GM21576 (cell line): Measurements from ENCODE around the gene CFAP43.

Source experiments
- ATAC-seq: cut with Tn5 transposase; IDR thresholded peaks from one replicate; pipeline ENCODE4 v1.9.1; 2021; ENCODE audit warnings: mild to moderate bottlenecking, moderate library complexity; ENCODE audit not compliant: unreplicated experiment

The CFAP43 gene

DNA sequence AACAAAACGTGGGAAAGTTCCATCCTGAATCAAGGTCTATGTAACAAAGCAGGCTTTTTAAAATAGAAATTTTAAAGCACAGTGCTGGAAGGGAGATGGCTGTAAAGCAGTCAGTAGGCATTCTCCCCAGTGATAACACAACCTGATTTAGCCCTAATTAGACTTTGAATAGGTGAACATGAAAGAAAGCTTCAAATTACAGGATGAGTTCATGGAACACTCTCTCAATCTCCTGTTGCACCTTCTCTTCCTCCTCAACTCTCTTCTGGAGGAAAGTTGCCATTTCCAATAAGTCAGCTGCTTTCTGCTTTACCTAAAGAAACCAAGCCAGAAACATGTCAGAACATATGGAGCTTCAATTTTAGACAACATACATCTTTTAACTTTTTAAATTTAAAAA lies 90.1 kb downstream of the CFAP43 start:
- ATAC-seq: no peak

DNA sequence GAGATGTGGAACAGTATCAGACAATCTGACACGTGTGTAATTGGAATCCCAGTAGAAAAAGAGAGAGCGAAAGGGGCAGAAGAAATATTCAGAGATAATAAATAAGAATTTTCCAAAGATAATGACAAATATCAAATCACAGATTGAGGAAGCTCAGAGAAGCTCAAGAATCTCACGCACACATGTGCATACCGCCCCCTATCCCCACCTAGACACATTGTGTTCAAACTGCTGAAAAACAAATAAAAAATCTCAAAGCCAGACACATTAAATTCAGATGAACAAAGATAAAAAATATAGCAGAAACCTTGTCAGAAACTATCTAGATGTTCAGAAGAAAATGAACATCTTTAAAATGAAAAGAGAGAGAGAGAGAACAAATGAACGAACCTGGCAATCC lies 92.9 kb downstream of the CFAP43 start:
- no peak for ATAC-seq

DNA sequence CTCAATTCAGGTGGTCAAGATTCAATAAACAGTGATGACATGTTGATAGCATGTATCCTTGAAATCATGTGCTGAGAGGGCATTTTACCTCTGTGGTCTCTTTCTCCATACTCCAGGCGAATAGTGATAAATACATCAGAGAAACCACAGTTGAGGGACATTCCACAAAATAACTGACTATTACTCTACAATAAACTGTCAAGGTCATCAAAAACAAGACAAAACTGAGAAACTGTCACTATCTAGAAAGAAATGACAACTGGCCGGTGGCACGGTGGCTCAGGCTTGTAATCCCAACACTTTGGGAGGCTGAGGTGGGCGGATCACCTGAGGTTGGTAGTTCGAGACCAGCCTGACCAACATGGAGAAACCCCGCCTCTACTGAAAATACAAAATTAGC lies 94.0 kb downstream of the CFAP43 start:
- no peak for ATAC-seq

DNA sequence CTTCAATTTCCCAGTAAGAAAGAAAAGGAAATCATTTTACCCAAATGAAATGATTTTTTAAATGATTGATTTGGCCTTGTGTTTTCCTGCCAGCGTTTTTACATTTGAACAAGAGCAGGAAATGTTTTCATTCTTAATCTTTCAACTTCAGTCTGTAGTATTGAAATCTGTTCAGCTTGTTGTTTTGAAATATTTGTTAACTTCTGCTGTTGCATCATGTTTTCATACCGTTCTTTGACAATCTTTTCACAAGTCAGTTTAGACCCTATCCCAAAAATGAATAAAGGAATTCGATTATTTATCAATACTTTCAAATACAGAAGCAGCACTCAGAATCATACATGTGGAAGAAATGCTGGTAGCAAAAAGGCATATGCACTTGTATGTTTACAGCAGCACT lies 102.1 kb downstream of the CFAP43 start:
- no peak for ATAC-seq

DNA sequence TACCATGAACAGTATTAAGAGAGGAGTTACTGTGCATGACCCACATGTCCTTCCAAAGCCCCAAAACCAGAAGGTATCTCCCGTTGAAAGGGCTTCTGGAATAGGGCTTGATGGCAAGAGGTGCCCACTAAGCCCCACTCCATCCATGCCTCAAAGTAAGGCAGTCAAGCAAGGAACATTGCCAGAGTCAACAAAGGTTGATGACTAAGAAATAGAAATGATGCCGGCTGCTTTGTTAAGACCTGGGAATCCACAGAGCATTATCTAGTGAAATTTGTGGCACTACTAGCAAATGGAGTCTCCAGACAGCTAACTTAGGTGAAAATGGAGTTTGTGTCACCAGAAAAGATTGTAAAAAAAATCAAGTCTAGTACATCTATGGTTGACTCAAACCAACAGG lies 104.0 kb downstream of the CFAP43 start:
- ATAC-seq: no peak

DNA sequence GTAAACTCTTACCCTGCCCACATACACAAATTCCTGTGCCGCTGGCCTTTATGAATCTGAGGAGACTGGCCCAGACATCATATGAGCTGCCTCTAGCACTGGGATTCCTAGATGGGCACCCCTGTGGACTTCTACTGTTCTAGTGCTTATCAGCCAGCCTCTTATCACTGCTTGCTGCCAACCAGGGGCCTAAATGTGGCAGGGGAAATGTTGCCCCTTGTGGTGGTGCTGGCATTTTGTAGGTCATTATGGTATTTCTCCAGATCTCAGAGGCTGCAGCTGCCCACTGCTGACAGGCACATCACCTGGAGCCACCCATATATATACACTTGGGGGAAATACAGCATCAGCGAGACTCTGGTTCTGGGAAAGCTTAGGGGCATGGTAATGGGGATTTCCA lies 104.8 kb downstream of the CFAP43 start:
- peak; percentile 42 for ATAC-seq

DNA sequence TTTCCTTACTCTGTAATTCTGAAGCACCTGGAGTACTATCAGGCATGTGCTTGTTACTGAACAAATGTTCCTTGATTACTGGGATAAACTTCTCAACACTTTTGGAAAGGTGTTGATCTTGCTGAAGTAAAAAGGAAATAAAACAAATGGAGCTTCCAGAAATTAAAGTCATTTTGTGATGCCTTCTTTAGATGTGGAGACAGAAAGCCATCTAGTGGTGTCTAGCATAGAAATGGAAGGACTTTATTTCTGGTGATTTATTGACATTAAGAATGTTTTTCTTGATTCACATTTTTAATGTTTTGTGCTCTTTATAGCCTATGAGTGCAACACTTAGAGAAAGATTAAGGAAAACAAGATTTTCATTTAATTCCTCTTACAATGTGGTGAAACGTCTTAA lies 108.8 kb downstream of the CFAP43 start:
- no peak for ATAC-seq

DNA sequence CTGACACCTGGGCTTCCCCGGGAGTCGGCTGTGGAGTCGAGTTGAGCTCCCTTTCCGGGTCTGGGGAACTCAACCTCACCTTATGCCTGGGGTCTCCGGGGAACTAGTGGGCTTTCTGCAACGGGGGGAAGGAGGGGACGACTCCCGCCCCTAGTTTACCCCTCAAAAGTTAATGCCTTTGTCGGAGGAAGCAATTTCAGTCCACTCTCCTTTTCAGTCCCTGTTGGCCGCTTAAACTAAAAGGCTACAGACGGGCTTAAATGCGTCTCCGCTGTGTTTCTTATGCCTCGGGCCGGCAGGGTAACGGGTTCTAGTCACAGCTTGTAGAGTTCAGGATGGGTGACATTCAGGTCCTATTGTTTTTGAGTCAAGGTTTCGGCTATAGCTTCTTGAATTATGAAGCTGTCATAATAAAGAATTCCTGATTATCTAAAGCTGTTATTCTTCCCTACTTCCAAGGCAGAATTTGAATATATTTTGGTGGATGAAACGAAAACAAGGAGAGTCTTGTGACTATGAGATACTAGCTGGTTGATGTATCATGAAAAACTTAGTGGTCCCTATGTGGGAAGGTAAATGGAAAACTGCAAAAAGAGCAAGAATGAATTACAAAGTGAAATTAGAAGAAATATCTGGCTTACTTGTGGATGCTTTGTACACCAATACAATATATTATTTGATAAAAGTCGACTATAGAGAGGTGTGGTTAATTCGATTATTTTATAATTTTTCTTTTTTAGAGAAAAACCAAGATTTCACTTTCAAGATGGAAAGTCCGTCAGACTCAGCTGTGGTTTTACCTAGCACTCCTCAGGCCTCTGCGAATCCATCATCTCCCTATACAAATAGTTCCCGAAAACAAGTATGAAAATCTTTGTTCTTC lies 109.7 kb downstream of the CFAP43 start:
- peak; percentile 4 for ATAC-seq

DNA sequence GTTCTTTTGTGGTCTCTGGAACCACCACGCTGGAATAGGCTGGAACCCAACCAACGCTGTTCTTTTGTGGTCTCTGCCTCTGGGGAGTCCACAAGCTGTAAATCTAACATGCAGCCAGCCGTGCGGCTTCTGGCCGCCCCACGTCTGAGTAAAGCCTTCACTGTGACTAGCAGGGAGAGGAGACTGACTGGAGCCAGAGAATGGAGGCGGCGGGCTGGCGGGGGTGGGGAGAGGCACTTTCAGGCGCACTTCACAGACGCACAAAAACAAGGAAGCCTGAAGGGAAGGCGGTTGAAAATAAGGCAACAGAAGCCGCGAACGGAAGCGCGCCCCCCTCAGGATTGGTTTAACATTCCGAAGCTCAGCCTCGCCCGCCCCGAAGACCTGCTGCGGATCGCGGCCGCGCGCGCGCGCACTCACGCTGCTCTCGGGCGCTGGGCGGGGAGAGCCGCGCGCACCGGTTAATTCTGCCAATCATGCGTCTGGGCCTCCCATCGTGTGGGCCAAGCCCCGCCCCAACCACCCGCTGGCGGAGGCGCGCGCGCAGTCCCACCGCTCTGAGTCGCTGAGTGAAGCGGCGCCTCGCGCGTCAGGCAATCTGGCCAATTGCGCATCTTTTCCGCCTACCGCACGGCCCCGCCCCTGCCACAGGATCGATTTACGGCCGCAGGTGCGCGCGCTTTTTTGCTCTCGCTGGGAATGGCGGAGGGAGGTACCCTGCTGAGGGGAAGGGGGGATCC lies 110.5 kb downstream of the CFAP43 start, which contains the start of gene SFR1:
TSS of gene SFR1 (plus strand) at position 687 of the 740 bp plus-strand sequence. CDS start at position 700, 13 bp downstream.
- peak; percentile 92 for ATAC-seq

DNA sequence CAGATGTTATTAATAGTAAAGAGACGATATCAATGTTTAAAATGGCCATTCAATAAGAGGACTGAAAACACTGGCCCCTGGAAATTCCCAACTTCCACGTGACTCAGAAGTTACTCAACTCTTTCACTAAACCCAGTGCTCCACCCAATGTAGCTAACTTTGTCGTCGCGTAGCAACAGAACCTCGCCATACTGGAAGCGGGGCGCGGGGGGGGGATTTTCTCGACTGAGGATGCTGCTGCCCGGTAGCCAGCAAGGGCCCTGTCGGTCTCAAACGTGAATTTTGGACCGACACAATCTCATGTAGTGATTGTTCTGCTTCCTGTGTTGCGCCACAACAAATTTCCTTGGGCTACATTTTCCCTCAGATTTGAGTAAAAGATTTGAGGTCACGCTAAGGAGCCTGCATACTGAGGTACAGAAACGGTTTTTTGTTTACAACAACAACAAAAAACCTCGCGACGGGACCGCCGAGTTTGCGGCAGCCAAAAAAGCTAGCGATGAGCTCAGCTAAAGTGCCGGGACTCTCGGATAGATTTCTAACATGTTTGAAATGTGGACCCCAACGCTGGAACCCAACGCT lies 111.2 kb downstream of the CFAP43 start:
- ATAC-seq: peak; percentile 27

DNA sequence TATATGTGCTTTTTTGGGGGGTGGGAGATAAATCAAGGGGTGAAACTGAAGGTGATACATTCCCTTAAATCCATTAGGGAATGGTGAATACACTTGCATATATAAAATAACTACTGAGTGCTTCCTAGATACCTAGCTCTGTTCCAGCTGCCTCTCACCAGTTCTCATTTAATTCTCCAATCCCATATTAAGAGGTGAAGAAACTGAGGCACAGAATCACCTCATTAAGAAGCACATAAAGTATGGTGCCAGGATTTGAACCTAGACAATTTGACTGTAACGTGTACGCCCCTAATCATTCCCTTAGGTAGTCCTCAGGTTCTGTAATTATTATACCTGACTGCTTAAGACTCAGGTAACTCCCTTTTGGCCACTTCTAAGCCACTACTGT lies 111.7 kb downstream of the CFAP43 start:
- no peak for ATAC-seq

DNA sequence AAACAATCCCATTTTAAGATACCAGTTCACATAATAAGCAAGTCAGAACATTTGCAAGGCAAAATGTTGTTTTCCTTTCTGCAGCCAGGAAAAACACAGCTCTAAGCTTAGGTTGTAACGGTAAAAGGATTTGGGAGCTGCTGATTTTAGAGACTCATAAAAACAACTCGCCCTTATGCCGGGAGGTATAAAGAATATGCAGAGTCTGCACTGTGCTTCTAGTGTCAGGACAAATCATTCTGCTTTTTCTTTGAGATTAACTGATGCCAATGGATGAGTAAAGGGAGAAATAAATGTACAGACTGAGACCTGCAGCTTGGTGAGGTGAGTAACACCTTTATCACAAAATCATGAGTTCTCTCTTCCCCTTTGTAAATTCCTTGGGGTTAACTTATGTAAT lies 112.2 kb downstream of the CFAP43 start:
- no peak for ATAC-seq

DNA sequence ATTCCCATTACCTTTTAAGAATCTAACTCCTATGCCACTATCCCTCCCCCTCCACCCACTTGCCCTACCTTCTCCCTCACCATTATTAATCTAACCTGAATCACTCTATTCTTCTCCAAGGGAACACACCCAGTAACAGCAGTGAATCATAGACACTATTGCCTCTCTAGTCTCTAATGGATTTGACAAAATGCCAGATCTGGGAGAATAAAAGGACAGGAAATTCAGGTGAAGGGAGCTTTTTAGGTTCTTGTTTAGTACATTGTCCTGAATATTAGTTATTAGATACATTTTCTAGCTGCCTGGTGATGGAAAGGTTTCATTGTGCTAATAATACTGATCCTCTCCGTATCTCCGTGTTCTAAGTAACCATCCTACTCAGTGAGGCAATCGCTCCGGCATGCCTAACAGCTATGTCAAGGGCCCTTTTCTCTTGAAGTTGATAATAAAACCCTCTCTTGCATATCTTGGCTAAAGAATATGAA lies 114.3 kb downstream of the CFAP43 start:
- no peak for ATAC-seq

DNA sequence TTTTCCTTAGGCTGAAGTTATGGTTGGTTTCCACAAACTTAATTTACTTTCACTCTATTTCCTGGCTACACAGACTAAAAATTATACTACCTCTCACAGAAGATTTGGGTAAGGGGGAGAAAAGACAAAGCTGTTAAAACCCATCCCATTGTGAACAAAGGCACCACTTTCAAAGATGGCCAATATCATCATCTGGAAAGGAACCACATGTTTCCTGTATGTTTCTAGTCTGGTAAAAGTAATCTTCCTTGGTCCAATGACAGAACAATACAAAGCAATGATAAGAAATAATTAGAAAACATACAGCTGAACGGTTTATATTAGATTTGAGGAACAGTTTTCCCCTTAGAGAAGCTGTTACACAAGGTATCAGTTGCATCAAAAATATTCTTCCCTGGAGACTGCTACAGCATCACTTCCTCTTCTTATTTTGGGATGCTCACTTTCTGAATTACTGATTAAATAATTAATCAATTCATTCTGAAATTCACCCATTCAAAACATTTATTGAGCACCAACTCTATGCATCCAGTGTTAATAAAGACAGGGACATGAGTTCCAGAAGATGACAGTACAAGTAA lies 118.7 kb downstream of the CFAP43 start:
- no peak for ATAC-seq

DNA sequence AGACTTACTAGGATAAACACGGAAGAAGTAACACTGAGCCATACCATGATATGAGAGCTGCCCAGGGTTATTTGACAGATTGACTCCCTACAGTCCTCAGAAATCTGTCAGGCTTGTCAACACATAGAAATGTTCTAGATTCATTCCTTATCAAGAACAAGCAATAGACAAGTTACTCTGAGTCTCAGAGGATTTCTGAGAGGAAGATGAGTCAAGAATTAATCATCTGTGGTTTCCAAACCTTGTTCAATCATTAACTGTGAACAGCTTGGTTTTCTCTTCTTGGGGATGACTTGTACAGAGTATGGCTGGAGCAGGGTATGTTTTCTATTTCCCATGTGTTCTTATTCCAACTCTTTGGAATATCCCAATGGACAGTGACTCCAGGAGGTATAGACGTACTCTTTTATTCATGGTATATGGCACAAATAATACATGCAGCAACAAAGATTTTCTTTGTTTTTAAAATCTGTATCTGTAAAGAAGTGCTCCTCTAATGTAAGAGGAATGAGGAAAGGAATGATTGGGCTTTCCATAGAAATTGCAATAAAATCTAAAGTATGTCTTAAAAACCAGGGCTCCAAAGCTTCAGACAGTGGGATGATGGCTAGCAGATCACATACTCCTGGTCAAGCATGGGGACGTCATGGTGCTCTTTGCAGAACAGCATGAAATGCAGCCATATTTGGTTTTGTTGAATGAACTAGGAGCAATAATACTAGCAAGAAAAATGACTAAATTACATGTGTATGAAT lies 122.1 kb downstream of the CFAP43 start:
- ATAC-seq: no peak

DNA sequence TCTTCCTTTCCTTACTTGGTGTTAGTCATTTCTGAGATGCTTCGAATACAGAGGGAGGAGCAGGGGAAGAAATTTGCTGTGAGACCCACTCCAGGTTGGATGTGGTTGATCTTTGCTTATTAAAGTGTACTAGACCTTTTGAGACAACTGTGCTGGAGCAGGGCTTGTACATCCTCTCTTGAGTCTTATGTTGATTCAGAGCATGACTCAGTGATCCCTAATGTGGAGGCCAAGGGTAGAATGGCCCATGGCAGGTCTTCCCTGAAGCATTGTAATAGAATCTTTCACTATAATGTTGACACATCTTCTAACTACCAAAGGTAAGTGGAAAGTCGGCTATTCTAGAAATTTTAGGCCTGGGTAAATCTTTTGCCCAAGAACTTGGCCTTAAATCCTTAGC lies 127.2 kb downstream of the CFAP43 start:
- no peak for ATAC-seq

DNA sequence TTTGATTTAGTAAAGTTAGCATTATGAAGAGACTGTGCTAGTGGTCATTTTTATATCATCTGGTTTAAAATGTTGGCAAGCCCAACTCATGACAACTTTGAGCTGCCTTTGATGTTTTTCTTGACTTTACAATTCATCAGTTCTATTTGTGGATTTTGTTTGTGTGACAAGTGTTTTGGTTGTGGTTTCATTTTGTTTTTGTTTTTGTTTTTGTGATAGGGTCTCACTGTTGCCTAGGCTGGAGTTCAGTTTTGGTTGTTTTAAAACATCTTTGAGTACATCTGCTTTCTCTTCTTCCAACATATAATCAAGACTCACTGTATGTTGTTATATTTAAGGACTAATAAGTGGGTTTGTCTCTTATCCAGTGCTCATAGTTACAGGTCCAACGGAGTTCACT lies 127.7 kb downstream of the CFAP43 start:
- no peak for ATAC-seq

DNA sequence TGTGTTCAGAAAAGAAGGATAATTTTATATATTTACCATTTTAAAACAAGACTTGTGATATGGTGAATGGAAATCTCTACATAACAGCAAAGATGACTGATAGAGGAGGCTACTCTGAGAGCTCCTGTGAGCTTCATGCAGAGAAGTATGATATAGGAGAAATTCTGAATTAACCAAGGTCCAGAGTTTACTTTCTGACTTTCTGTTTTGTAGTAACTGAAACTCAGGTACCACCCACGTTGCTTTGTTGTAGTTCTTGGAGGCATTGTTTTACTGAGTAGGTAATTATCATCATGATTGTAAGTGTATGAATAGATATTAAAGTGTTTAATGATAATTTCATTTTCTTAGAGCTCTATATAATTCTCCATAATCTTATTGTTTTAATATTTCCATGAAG lies 128.2 kb downstream of the CFAP43 start:
- ATAC-seq: peak; percentile 63

DNA sequence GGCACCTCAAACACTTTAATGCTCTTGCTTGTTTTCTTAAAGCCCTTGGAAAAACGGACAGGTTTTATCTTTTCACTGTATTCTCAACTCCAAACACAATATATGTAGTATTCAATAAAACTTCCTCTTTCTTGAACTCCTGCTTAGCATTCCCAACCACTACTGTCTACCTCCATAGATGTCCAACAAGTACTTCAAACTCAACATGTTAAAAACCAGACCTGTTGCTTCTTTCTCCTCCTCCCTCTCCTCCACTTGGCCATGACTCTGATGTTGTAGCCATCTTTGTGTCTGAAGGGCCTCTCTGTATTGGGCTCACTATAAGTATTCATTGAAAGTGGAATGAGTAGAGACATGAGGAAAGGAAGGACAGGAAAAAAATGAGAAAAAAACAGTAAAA lies 130.3 kb downstream of the CFAP43 start:
- no peak for ATAC-seq

DNA sequence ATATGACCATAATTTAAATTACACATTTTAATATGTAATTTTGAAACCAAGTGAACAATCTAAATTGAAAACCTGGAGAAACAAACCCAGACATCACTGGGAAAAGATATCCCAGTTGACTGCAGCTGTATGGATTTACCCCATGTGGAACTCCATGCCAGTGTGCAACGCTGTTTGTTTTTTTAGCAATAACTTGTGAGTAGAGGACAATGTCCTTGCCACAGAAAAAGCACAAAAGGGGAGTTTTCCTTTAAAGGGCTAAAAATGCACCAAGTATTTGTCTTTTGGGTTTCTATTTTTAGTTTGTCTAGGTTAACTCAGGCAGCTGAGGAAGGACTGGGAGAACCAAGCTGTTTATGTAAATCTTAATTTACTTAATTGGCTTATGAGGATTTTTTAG lies 131.4 kb downstream of the CFAP43 start:
- ATAC-seq: no peak

DNA sequence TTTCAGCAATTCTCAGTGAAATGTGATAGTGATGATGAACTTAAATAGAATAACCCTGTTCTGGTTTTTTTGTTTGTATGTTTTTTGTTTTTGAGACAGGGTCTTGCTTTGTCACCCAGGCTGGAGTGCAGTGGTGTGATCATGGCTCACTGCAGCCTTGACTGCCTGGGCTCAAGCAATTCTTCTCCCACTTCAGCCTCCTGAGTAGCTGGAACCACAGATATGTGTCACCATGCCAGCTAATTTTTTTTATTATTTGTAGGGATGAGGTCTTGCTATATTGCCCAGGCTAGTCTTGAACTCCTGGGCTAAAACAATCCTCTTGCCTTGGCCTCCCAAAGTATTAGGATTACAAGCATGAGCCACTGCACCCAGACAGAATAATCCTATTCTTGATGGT lies 132.2 kb downstream of the CFAP43 start:
- ATAC-seq: no peak
